Natural killer cell (primary cell): ENCODE measurements around the gene ADAMTS17. TPM values are rescaled to one million over a fixed set of nuclear protein-coding genes. Genes with fewer than 3 reads are reported as not detected.

Experiments used
- ATAC-seq, 3 donors: fragments of 150-1000 bp in 2 of 3; fragments of 200-7000 bp in 1 of 3; cut with Tn5 transposase; 1 replicate in 1 of 3; 2 replicates in 2 of 3; pipeline ENCODE4 v1.10.0; 2021; ENCODE audit warnings: mild to moderate bottlenecking in 2 of 3, moderate library complexity in 2 of 3
- DNase-seq, 2 donors: peaks; one replicate each; pipeline versions ENCODE4 v3.0.0 to v3.0.0-alpha.2; 2013 to 2021; ENCODE audit warnings: mixed read lengths in 1 of 2
- H3K27ac ChIP-seq: one replicate; pipeline ENCODE4 v1.5.1; 2013; ENCODE audit warnings: mild to moderate bottlenecking, low read length
- H3K27me3 ChIP-seq: one replicate; pipeline ENCODE4 v1.6.1; 2013; ENCODE audit warnings: low read length; ENCODE audit not compliant: control insufficient read depth, insufficient read depth
- H3K36me3 ChIP-seq: one replicate; pipeline ENCODE4 v1.6.1; 2013; ENCODE audit warnings: low read length; ENCODE audit not compliant: control insufficient read depth, insufficient read depth
- H3K4me1 ChIP-seq: one replicate; pipeline ENCODE4 v1.6.1; 2013; ENCODE audit warnings: low read length; ENCODE audit not compliant: control insufficient read depth, insufficient read depth
- H3K4me3 ChIP-seq: one replicate; pipeline ENCODE4 v1.5.1; 2013; ENCODE audit warnings: low read length
- H3K9me3 ChIP-seq: one replicate; pipeline ENCODE4 v1.6.1; 2013; ENCODE audit warnings: low read length; ENCODE audit not compliant: control insufficient read depth, insufficient read depth
- H3K27ac Mint-ChIP-seq, 2 donors: one replicate each; pipeline ENCODE4 v1.8.0; 2022; ENCODE audit warnings: mild to moderate bottlenecking in 2 of 2, mixed read lengths in 2 of 2, moderate library complexity in 1 of 2
- H3K27me3 Mint-ChIP-seq, 2 donors: one replicate each; pipeline ENCODE4 v1.8.0; 2022; ENCODE audit warnings: low read depth in 2 of 2, mixed read lengths in 2 of 2
- H3K36me3 Mint-ChIP-seq: one replicate; pipeline ENCODE4 v1.8.0; 2022; ENCODE audit warnings: mixed read lengths
- H3K4me1 Mint-ChIP-seq, 2 donors: one replicate each; pipeline ENCODE4 v1.8.0; 2022; ENCODE audit warnings: mixed read lengths in 2 of 2
- H3K4me3 Mint-ChIP-seq: one replicate; pipeline ENCODE4 v1.8.0; 2022; ENCODE audit warnings: mild to moderate bottlenecking, moderate library complexity, mixed read lengths
- H3K9me3 Mint-ChIP-seq, 2 donors: one replicate each; pipeline ENCODE4 v1.8.0; 2022; ENCODE audit warnings: mixed read lengths in 2 of 2
- CTCF ChIP-seq: fragments of 200-600 bp; IDR thresholded peaks from one replicate; pipeline ENCODE4 v1.8.0; 2022; ENCODE audit warnings: antibody characterized with exemption
- WGBS: methylation state at CpG from one replicate; pipeline ENCODE4 v1.1.7; 2013; ENCODE audit warnings: missing lambda C conversion rate; ENCODE audit not compliant: insufficient coverage; 5-methylcytosine and 5-hydroxymethylcytosine counted together
- intact Hi-C: fragments of 100-400 bp; cut with micrococcal nuclease; formaldehyde crosslinking; loops from one replicate; pipeline ENCODE4 v1.14.2; 2022
- total RNA-seq, 4 donors: library from RNA; stranded (reverse); fragments of 120-200 nt in 1 of 4; gene quantifications; one replicate each; pipeline versions ENCODE4 v1.2.3 to v1.2.4, GENCODE V29; 2013 to 2022

Gene ADAMTS17
- total RNA-seq, 3 donors from 2014 or later (not counting 1 experiment from before 2014, with no cell fraction given), result 4.8 to 9.5 (median 5.3) TPM

- Histone ChIP-seq H3K4me3 (no peak overlapping the region), H3K36me3 (no peaks in the 10 kb centered on the region), H3K27ac (no peak overlapping the region), H3K9me3 (no peaks in the 10 kb centered on the region), H3K27me3 (no peaks in the 10 kb centered on the region), H3K4me1 (peaks cover 38% of the 10 kb centered on the region)
- Mint-ChIP-seq H3K27ac (no peak overlapping the region), H3K36me3 (no peaks in the 10 kb centered on the region), H3K4me1 (peaks cover 40 to 44% of the 10 kb centered on the region in 2 donors), H3K4me3 (no peak overlapping the region), H3K9me3 (no peaks in the 10 kb centered on the region), H3K27me3 (peaks cover 12 to 31% of the 10 kb centered on the region in 2 donors)
- no peak for DNase-seq
- TF ChIP-seq CTCF, result no peak
- intact Hi-C loops, result no loop called here
- 93% methylated on average over 5 of the region's 5 CpGs for WGBS
- ATAC-seq, result no peak
These were observed 143.3 kb downstream of the ADAMTS17 start for GRCh38 chr15:100198442-100198841.

GRCh38 chr15:100196326-100197058 is 145.3 kb downstream of the ADAMTS17 start:
- Mint-ChIP-seq H3K4me1 (peaks cover 25 to 26% of the 10 kb centered on the region in 2 donors), H3K27me3 (peaks cover 13 to 29% of the 10 kb centered on the region in 2 donors), H3K4me3 (no peak overlapping the region), H3K36me3 (no peaks in the 10 kb centered on the region), H3K27ac (no peak overlapping the region), H3K9me3 (no peaks in the 10 kb centered on the region)
- no peaks in the 10 kb centered on the region for H3K36me3 ChIP-seq
- no peaks in the 10 kb centered on the region for H3K9me3 ChIP-seq
- no peaks in the 10 kb centered on the region for H3K27me3 ChIP-seq
- no peak overlapping the region for H3K4me3 ChIP-seq
- no peak for TF ChIP-seq CTCF
- intact Hi-C loops, result no loop called here
- ATAC-seq (no peak), DNase-seq (no peak)
- H3K4me1 ChIP-seq, result peaks cover 23% of the 10 kb centered on the region
- 87% methylated on average over 14 of the region's 14 CpGs for WGBS
- H3K27ac ChIP-seq, result no peak overlapping the region

- Histone ChIP-seq H3K27ac (no peak overlapping the region), H3K4me1 (peaks cover 8% of the 10 kb centered on the region), H3K4me3 (no peak overlapping the region), H3K27me3 (no peaks in the 10 kb centered on the region), H3K9me3 (no peaks in the 10 kb centered on the region), H3K36me3 (no peaks in the 10 kb centered on the region)
- intact Hi-C loops, result no loop called here
- ATAC-seq (no peak), DNase-seq (no peak)
- Mint-ChIP-seq H3K4me3 (no peak overlapping the region), H3K9me3 (no peaks in the 10 kb centered on the region), H3K4me1 (peaks cover 10 to 15% of the 10 kb centered on the region in 2 donors), H3K27ac (no peak overlapping the region), H3K27me3 (peaks cover 14 to 29% of the 10 kb centered on the region in 2 donors), H3K36me3 (no peaks in the 10 kb centered on the region)
- 95% methylated on average over 10 of the region's 10 CpGs for WGBS
- TF ChIP-seq CTCF, result no peak
These were observed 146.8 kb downstream of the ADAMTS17 start for GRCh38 chr15:100194996-100195395.
